Measurements from ENCODE around the gene VWA2.

VWA2 gene

DNA sequence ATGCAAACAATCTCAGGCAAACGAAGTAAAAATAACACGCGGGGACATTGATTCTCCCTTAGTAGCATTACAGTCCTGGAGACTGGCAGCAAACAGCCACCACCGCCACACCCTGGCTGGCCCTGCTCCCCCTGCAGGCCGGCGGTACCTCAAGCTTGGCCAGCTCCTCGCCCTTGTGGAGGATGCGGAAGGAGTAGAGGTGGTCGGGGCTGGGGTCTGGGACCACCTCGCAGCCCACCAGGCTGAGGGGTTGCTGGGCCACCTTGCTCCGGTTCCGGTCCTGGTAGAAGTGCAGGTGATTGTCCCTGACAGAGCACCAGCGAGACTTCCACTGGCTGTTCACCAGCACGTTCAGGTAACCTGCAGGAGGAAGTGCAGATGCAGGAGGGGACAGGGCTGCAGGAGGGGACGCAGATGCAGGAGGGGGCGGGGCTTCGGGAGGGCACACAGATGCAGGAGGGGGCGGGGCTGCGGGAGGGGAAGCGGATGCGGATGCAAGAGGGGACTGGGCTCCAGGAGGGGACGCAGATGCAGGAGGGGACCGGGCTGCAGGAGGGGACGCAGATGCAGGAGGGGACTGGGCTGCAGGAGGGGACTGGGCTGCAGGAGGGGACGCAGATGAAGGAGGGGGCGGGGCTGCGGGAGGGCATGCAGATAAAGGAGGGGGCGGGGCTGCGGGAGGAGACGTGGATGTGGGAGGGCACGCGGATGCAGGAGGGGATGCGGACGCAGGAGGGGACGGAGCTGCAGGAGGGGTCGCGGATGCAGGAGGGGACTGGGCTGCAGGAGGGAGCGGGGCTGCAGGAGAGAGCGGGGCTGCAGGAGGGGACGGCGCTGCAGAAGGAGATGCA is 65.7 kb downstream of the VWA2 start:
- TF ChIP-seq CTCF (conservative IDR thresholded peaks at IDR 0.05; ENCODE audit: low read depth), result no peak
- CTCF ChIA-PET, result interaction anchor here (0.5 to 1.9 kb wide), 19 partner anchors 18 to 803 kb away, joined by 3 to 18 read pairs (median 4); partner anchors contain the start of gene AFAP1L2
- POLR2A ChIA-PET (ENCODE audit: low non-redundant PET), result interaction anchor here (0.6 kb wide), 1 partner anchor 91 kb away, joined by 4 read pairs; no protein-coding TSS in a partner anchor
- DNase-seq (ENCODE audit: low spot score), result no peak
- H3K27ac ChIP-seq, result no peak overlapping the region

- no peak for DNase-seq (ENCODE audit: low spot score)
- ChIA-PET POLR2A (ENCODE audit: low non-redundant PET) (no interaction called here), CTCF (no interaction called here)
- no peak overlapping the region for H3K27ac ChIP-seq
- no peak for TF ChIP-seq CTCF (conservative IDR thresholded peaks at IDR 0.05; ENCODE audit: low read depth)
These were observed 66.5 kb downstream of the VWA2 start for GRCh38 chr10:114305521-114305925.

DNA sequence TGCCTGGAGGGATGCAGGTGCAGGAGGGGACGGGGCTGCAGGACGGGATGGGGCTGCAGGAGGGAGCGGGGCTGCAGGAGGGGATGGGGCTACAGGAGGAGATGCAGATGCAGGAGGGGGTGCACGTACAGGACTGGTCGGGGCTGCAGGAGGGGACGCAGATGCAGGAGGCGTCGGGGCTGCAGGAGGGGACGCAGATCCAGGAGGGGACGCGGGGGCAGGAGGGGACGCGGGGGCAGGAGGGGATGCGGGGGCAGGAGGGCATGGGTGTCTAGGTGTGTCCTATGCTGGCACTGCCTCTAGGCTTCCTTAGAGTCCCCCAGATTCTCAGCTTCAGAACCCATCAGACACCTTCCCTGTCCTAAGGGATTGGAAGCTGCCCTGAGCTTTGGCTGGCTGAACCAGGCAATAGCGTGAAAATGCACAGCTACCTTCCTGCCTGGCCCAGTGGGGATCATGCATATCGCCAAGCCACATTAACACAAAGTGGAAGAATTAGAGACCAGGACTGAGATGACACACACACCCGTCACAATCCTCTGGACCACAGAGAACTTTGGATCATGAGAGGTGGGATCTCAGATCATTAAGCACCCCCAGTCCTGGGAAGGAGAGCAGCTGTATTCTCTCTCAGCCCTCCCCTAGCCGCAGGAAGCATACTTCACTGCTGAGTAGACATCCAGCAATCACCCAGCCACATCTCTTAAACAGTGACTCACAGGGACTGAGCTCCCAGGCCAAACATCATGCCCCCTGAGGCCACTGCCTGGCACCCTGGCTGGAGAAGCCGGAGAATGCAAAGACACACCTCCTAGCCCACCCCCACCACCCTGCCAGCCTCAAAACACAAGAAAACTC is 67.3 kb downstream of the VWA2 start:
- no peak for TF ChIP-seq CTCF (conservative IDR thresholded peaks at IDR 0.05; ENCODE audit: low read depth)
- H3K27ac ChIP-seq, result peak overlapping the region; percentile 79
- ChIA-PET POLR2A (ENCODE audit: low non-redundant PET) (interaction anchor here (1.2 kb wide), 1 partner anchor 97 kb away, joined by 4 read pairs; no protein-coding TSS in a partner anchor), CTCF (interaction anchor here (0.6 to 1.0 kb wide), 5 partner anchors 80 to 242 kb away, joined by 3 to 4 read pairs (median 3); no protein-coding TSS in a partner anchor)
- DNase-seq (ENCODE audit: low spot score), result peak; percentile 99

DNA sequence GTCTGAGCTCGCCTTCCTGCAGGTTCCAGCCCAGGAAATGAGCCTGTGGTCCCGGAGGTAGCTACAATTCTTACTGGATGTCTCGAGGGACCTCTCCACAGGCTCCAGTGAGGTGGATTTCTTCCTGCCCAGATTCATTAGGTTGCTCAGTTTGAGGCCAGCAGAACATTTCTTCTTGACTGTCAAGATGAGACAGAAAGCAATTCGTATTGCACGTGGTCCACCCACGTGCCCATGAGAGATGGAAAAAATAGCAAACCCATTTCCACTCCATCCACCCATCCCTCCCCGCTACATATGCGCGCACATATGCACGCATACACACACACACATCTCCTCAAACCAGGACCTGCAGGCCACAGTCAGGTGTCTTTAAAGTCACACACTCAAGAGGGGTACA is 68.7 kb downstream of the VWA2 start:
- TF ChIP-seq CTCF (conservative IDR thresholded peaks at IDR 0.05; ENCODE audit: low read depth), result no peak
- no peak for DNase-seq (ENCODE audit: low spot score)
- H3K27ac ChIP-seq, result no peak overlapping the region
- ChIA-PET CTCF (interaction anchor here (0.6 to 0.7 kb wide), 3 partner anchors 13 to 205 kb away, joined by 3 to 4 read pairs (median 3); no protein-coding TSS in a partner anchor), POLR2A (ENCODE audit: low non-redundant PET) (no interaction called here)

GRCh38 chr10:114308531-114309363 is 69.7 kb downstream of the VWA2 start:
- H3K27ac ChIP-seq, result no peak overlapping the region
- ChIA-PET POLR2A (ENCODE audit: low non-redundant PET) (interaction anchor here (0.5 kb wide), 1 partner anchor 11 kb away, joined by 4 read pairs; no protein-coding TSS in a partner anchor), CTCF (no interaction called here)
- no peak for DNase-seq (ENCODE audit: low spot score)
- TF ChIP-seq CTCF (conservative IDR thresholded peaks at IDR 0.05; ENCODE audit: low read depth), result no peak

DNA sequence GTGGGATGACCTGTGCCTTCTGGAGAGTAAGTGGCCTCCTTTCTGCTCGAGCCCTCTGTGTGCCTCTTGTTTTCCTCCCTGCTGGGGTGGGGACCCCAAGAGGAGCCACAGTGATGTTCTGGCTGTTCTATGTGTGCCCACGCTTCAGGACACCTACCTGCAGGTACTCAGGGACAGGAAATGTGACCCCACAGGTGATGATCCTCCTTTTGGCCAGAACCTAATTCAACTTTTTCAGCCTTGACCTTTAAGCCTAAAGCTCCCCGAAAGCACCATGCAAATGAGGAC is 70.3 kb downstream of the VWA2 start:
- H3K27ac ChIP-seq, result no peak overlapping the region
- ChIA-PET CTCF (no interaction called here), POLR2A (ENCODE audit: low non-redundant PET) (no interaction called here)
- no peak for DNase-seq (ENCODE audit: low spot score)
- no peak for TF ChIP-seq CTCF (conservative IDR thresholded peaks at IDR 0.05; ENCODE audit: low read depth)

Data from RWPE1 (cell line).